Activated CD8-positive, alpha-beta T cell treated with anti-CD3 and anti-CD28 coated beads for 36 hours (primary cell): ENCODE results near the gene POLDIP3. TPM values are rescaled to one million over a fixed set of nuclear protein-coding genes. Genes with fewer than 3 reads are reported as not detected.

Experiments
- ATAC-seq: fragments of 200-7000 bp; cut with Tn5 transposase; one replicate; pipeline ENCODE4 v1.10.0; 2021; ENCODE audit warnings: mild to moderate bottlenecking, moderate library complexity
- CTCF ChIA-PET: fragments of 350-600 bp; sonication (Branson Sonifier 250); formaldehyde crosslinking; loops from one replicate; lab custom pipeline; 2021; ENCODE audit warnings: antibody characterized with exemption; lab: Charles Lee
- POLR2A ChIA-PET: fragments of 350-600 bp; sonication (Branson Sonifier 250); formaldehyde crosslinking; loops from one replicate; lab custom pipeline; 2021; ENCODE audit warnings: antibody characterized with exemption; lab: Charles Lee
- DNase-seq: peaks from one replicate; pipeline ENCODE4 v3.0.0-alpha.2; 2020
- H3K27ac Mint-ChIP-seq: one replicate; pipeline ENCODE4 v1.8.0; 2021; ENCODE audit warnings: mild to moderate bottlenecking, mixed read lengths
- H3K27me3 Mint-ChIP-seq: one replicate; pipeline ENCODE4 v1.8.0; 2021; ENCODE audit warnings: mixed read lengths
- H3K36me3 Mint-ChIP-seq: one replicate; pipeline ENCODE4 v1.8.0; 2021; ENCODE audit warnings: low read depth, mixed read lengths
- H3K4me1 Mint-ChIP-seq: one replicate; pipeline ENCODE4 v1.8.0; 2021; ENCODE audit warnings: low read depth, mixed read lengths
- H3K4me3 Mint-ChIP-seq: one replicate; pipeline ENCODE4 v1.8.0; 2021; ENCODE audit warnings: mild to moderate bottlenecking, moderate library complexity, mixed read lengths
- H3K9me3 Mint-ChIP-seq: one replicate; pipeline ENCODE4 v1.8.0; 2021; ENCODE audit warnings: mixed read lengths
- intact Hi-C: fragments of 100-400 bp; cut with micrococcal nuclease; formaldehyde crosslinking; loops from one replicate; pipeline ENCODE4 v1.10.0; 2022
- total RNA-seq, 2 experiments: library from RNA; stranded (reverse); gene quantifications; one replicate each; pipeline ENCODE4 v1.2.3, GENCODE V29; 2021
- TF ChIP-seq, protein P1 (sequence below): fragments of 200-600 bp; IDR thresholded peaks from one replicate; pipeline ENCODE4 v1.8.0; 2022; ENCODE audit warnings: antibody characterized with exemption, mild to moderate bottlenecking

Gene POLDIP3
- total RNA-seq, 2 experiments from 2014 or later = 70.2 to 71.1 TPM

DNA sequence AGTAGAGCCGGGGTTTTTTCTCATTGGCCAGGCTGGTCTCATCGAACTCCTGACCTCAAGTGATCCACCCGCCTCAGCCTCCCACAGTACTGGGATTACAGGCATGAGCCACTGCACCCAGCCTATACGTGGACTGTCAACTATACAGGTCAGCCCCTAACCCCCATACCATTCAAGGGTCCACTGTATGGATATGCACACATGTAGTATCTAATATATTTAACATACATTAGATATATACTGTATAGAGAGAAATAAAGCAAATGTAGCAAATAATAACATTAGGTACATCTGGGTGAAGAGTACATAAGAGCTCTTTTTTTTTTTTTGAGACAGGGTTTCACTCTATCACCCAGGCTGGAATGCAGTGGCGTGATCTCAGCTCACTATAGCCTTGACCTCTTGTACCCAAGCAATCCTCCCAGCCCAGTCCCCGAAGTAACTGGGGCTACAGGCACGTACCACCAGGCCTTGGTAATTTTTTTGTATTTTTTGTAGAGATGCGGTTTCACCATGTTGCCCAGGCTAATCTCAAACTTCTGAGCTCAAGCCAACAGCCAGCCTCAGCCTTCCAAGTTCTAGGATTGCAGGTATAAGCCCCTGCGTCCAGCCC, 27.2 kb upstream of the POLDIP3 start:
- intact Hi-C loops = no loop called here
- no peaks in the 10 kb centered on the region for H3K9me3 Mint-ChIP-seq
- H3K4me3 Mint-ChIP-seq = no peak overlapping the region
- H3K4me1 Mint-ChIP-seq = peaks cover 31% of the 10 kb centered on the region
- DNase-seq (no peak), ATAC-seq (no peak)
- no peaks in the 10 kb centered on the region for H3K27me3 Mint-ChIP-seq
- CTCF ChIA-PET = interaction anchor here (1.2 kb wide), 1 partner anchor 20 kb away, joined by 3 read pairs; no protein-coding TSS in a partner anchor
- H3K27ac Mint-ChIP-seq = no peak overlapping the region
- POLR2A ChIA-PET = interaction anchor here (1.1 to 1.7 kb wide), 2 partner anchors 22 to 27 kb away, joined by 3 to 4 read pairs; partner anchors contain the start of gene POLDIP3
- no peaks in the 10 kb centered on the region for H3K36me3 Mint-ChIP-seq
- TF ChIP-seq, protein P1, sequence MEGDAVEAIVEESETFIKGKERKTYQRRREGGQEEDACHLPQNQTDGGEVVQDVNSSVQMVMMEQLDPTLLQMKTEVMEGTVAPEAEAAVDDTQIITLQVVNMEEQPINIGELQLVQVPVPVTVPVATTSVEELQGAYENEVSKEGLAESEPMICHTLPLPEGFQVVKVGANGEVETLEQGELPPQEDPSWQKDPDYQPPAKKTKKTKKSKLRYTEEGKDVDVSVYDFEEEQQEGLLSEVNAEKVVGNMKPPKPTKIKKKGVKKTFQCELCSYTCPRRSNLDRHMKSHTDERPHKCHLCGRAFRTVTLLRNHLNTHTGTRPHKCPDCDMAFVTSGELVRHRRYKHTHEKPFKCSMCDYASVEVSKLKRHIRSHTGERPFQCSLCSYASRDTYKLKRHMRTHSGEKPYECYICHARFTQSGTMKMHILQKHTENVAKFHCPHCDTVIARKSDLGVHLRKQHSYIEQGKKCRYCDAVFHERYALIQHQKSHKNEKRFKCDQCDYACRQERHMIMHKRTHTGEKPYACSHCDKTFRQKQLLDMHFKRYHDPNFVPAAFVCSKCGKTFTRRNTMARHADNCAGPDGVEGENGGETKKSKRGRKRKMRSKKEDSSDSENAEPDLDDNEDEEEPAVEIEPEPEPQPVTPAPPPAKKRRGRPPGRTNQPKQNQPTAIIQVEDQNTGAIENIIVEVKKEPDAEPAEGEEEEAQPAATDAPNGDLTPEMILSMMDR = no peak

DNA sequence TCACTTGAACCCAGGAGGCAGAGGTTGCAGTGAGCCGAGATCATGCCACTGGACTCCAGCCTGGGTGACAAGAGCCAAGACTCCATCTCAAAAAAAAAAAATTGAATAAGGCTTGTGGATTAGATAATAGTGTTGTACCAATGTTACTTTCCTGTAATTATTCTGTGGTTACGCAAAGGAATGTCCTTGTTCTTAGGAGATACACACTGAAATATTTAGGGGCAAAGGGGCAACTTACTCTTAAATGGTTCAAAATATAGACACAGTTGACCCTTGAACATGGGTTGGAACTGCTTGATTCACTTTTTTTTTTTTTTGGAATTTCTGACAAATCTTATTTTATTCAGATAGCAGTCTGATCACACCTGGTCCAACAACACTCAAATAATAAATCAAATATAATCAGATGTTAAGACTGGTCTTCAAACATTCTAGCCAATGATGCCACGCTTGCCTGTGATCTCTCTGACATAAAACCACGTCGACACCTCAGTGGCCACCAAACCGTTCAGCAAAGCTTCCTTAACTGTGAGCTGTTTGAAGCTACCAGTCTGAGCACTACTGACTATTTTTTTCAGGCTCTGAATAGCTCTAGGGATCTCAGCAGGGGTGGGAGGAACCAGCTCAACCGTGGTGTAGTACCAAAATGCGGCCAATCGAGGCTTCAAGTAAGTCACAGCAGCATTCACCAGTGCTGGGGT, 25.0 kb upstream of the POLDIP3 start:
- Mint-ChIP-seq H3K4me3 (no peak overlapping the region), H3K27me3 (no peaks in the 10 kb centered on the region), H3K9me3 (no peaks in the 10 kb centered on the region), H3K27ac (no peak overlapping the region), H3K4me1 (peaks cover 16% of the 10 kb centered on the region), H3K36me3 (peaks cover 3% of the 10 kb centered on the region)
- intact Hi-C loops = no loop called here
- POLR2A ChIA-PET = interaction anchor here (0.8 kb wide), 1 partner anchor 9 kb away, joined by 5 read pairs; the partner anchor contains the start of gene CYB5R3
- no peak for DNase-seq
- TF ChIP-seq, protein P1 = no peak
- ATAC-seq = no peak
- CTCF ChIA-PET = interaction anchor here (0.9 to 1.4 kb wide), 2 partner anchors 8 to 18 kb away, joined by 4 read pairs; no protein-coding TSS in a partner anchor

DNA sequence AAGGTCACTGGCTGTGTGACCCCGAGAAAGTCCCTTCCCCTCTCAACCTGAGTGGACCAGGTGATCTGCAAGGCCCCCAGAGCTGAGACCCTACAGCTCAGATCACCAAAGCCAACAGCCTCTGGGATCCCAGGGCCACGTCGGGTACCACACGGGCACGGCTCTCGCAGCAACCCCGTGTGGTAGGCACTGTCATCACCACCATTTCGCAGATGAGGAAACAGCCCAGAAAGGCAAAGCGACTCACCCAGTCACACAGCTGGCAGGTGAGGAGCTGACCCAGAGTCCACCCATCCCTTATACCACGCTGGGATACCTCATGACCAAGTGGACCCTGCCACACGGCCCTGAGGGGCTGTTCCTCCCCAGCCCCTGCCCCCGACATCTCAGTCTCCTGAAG, 22.9 kb upstream of the POLDIP3 start:
- H3K27ac Mint-ChIP-seq = no peak overlapping the region
- no peak for ATAC-seq
- peaks cover 8% of the 10 kb centered on the region for H3K4me1 Mint-ChIP-seq
- CTCF ChIA-PET = interaction anchor here (1.0 kb wide), 1 partner anchor 16 kb away, joined by 6 read pairs; no protein-coding TSS in a partner anchor
- no peaks in the 10 kb centered on the region for H3K9me3 Mint-ChIP-seq
- no peaks in the 10 kb centered on the region for H3K27me3 Mint-ChIP-seq
- H3K36me3 Mint-ChIP-seq = peaks cover 8% of the 10 kb centered on the region
- H3K4me3 Mint-ChIP-seq = no peak overlapping the region
- intact Hi-C loops = no loop called here
- POLR2A ChIA-PET = interaction anchor here (1.0 to 3.5 kb wide), 3 partner anchors 9 to 22 kb away, joined by 3 to 18 read pairs (median 3); partner anchors contain the start of genes CYB5R3 and POLDIP3
- TF ChIP-seq, protein P1 = no peak
- DNase-seq = no peak

DNA sequence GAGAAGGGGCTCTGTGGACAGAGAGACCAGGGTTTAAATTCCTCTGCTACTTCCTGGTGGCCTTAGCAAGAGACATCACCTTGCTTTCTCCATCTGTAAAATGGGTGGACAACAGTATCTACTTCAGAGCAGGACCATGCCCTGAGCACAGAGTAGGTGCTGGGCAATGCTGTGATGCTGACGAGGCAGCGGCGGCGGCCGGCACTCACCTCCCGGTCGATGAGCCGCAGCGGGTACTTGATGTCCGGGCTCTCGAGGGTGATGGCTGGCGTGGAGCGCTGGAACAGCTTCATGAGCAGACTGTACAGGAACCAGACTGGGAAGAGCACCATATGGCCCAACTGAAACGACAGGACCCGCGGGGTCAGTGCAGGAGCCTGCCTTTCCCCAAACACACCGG, 21.8 kb upstream of the POLDIP3 start:
- Mint-ChIP-seq H3K36me3 (peaks cover 12% of the 10 kb centered on the region), H3K27me3 (no peaks in the 10 kb centered on the region), H3K4me1 (peaks cover 8% of the 10 kb centered on the region), H3K4me3 (no peak overlapping the region), H3K27ac (no peak overlapping the region), H3K9me3 (no peaks in the 10 kb centered on the region)
- TF ChIP-seq, protein P1 = no peak
- ATAC-seq (no peak), DNase-seq (no peak)
- CTCF ChIA-PET = interaction anchor here (1.0 kb wide), 1 partner anchor 15 kb away, joined by 6 read pairs; no protein-coding TSS in a partner anchor
- intact Hi-C loops = no loop called here
- POLR2A ChIA-PET = interaction anchor here (1.0 to 3.5 kb wide), 3 partner anchors 10 to 21 kb away, joined by 3 to 18 read pairs (median 4); partner anchors contain the start of gene POLDIP3
